ENCODE data around the gene FXN.

The FXN gene

GRCh38 chr9:69137311-69137710, 101.8 kb downstream of the FXN start:
- FAIRE-seq (no peak), DNase-seq (ENCODE audit: low spot score) (no peak)

GRCh38 chr9:69139596-69139995, 104.0 kb downstream of the FXN start:
- FAIRE-seq: no peak
- DNase-seq (ENCODE audit: low spot score): no peak

- DNase-seq (ENCODE audit: low spot score): no peak
- FAIRE-seq: no peak
Observed at GRCh38 chr9:69140123-69140735, 104.7 kb downstream of the FXN start.

GRCh38 chr9:69141851-69142250, 106.3 kb downstream of the FXN start:
- no peak for FAIRE-seq

GRCh38 chr9:69143291-69143690, 107.7 kb downstream of the FXN start:
- DNase-seq (ENCODE audit: low spot score) (no peak), FAIRE-seq (no peak)

More at GRCh38 chr9:69141851-69142250, 106.3 kb downstream of the FXN start:
- no peak for DNase-seq (ENCODE audit: low spot score)

- FAIRE-seq (no peak), DNase-seq (ENCODE audit: low spot score) (no peak)
Observed at GRCh38 chr9:69145144-69145715, 109.7 kb downstream of the FXN start.

GRCh38 chr9:69147041-69147834, 111.7 kb downstream of the FXN start:
- FAIRE-seq: no peak
- DNase-seq (ENCODE audit: low spot score): no peak

GRCh38 chr9:69149321-69149807, 113.8 kb downstream of the FXN start:
- DNase-seq (ENCODE audit: low spot score) (no peak), FAIRE-seq (no peak)
